OCI-LY3 (cell line): ENCODE data around the gene FBXO3.

Experiments used
- EZH2phosphoT487 ChIP-seq: fragments of 200-600 bp; shearing (Covaris generic); IDR thresholded peaks from 2 replicates; pipeline ENCODE4 v1.6.1; 2018; ENCODE audit warnings: antibody characterized with exemption, mixed run types, low read depth
- TF ChIP-seq, protein P1 (sequence below): fragments of 200-600, 300-600 bp; sonication (generic); IDR thresholded peaks from 2 replicates; pipeline ENCODE4 v1.5.1; 2014; ENCODE audit warnings: antibody characterized with exemption, low read length, low read depth

DNA sequence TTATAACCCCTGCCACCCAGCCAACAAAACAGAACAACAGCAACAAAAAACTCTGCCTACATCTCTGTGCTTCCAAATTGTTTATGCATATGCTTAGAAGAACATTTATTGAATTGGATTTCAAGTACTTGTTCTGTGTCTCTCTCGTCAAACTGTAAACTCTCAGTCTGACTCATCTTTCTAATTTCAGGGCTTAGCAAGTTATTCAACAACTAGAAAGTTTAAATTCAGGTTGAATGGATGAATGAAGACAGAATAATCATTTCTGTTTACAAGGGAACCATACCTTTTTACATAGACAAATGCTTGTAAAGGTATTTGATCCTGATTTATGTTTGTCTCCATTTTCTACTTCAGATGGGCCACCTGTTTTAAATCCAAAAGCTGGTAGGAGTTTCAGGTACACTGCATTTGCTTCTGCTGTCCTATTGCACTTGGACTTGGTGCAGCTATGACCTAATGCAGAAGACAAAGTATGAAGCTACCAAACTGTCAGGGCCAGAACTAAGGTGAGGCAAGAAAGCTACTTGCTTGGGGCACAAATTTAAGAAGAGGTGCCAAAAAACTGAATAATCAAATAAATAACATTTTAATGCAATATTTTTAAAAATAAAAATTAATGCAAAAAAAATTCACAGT, 1.6 kb upstream of the FBXO3 start:
- TF ChIP-seq, protein P1, sequence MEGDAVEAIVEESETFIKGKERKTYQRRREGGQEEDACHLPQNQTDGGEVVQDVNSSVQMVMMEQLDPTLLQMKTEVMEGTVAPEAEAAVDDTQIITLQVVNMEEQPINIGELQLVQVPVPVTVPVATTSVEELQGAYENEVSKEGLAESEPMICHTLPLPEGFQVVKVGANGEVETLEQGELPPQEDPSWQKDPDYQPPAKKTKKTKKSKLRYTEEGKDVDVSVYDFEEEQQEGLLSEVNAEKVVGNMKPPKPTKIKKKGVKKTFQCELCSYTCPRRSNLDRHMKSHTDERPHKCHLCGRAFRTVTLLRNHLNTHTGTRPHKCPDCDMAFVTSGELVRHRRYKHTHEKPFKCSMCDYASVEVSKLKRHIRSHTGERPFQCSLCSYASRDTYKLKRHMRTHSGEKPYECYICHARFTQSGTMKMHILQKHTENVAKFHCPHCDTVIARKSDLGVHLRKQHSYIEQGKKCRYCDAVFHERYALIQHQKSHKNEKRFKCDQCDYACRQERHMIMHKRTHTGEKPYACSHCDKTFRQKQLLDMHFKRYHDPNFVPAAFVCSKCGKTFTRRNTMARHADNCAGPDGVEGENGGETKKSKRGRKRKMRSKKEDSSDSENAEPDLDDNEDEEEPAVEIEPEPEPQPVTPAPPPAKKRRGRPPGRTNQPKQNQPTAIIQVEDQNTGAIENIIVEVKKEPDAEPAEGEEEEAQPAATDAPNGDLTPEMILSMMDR: no peak
- TF ChIP-seq EZH2phosphoT487: no peak
